Measurements from ENCODE around the gene NPHP4.

DNA sequence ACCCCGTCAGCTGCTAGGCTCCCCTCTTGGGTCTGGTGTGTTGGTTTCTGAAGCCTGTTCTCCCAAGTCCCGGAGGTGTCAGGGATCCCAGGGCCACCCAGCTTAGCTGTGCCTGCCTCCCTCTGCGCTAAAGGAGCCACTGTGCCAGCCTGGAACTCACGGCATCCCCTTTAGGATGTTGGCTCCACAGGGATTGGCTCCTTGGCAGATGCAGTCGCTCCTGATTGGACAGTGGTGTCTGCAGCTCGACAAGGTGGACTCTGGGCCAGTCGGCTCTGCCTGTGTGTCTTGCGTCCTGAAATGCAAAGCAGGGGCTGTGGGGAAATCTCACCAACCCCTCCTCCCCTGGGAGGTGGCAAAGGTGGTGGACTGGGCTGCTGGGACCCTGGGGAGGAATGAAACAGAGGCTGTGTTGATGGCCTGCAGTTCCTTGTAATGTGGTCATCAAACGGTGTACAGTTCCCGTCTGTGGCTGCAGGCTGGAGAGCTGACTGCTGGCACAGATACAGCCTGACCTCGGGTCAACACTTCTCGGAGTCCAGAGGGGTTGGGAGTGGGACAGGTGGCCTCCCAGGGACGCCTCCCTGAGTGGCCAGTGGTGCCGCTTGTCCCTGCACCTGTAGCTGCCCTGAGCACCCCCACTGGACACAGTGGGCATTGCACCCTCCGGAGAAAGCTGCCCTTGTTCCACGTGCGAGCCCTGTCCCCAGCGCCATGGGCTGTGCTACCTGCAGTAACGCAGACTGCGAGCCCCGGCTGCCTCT lies 41.9 kb upstream of the NPHP4 start:
- TF ChIP-seq SIN3A (IDR thresholded peaks at IDR 0.05; ENCODE audit: low read depth) (no peak), ZNF274 (IDR thresholded peaks at IDR 0.05; ENCODE audit: low read depth, low read length) (no peak)
